Kidney (tissue), 22 donors: ENCODE measurements around the gene ZNF625. TPM values are rescaled to one million over a fixed set of nuclear protein-coding genes. Genes with fewer than 3 reads are reported as not detected.

Experiments
- DNase-seq, 5 donors: peaks; one replicate each; pipeline ENCODE4 v3.0.0-alpha.2; 2013 to 2020
- FAIRE-seq: peaks from 2 replicates; lab custom pipeline; 2012; peaks lifted over from hg19 to GRCh38; lab: Jason Lieb, UNC
- H3K27ac ChIP-seq, 2 donors: one replicate each; pipeline ENCODE4 v1.7.0; 2013; ENCODE audit warnings: low read depth in 2 of 2, low read length in 2 of 2, inconsistent platforms in 1 of 2
- H3K27me3 ChIP-seq: one replicate; pipeline ENCODE4 v1.7.1; 2013; ENCODE audit warnings: low read length, inconsistent platforms; ENCODE audit not compliant: control insufficient read depth, insufficient read depth
- H3K36me3 ChIP-seq, 3 donors: one replicate each; pipeline versions ENCODE4 v1.7.0 to v1.7.1; 2013; ENCODE audit warnings: low read length in 3 of 3, control low read depth in 1 of 3, inconsistent platforms in 1 of 3; ENCODE audit not compliant: insufficient read depth in 3 of 3, control insufficient read depth in 2 of 3
- H3K4me1 ChIP-seq, 3 donors: one replicate each; pipeline versions ENCODE4 v1.7.0 to v1.7.1; 2013; ENCODE audit warnings: low read length in 3 of 3, inconsistent platforms in 1 of 3, low read depth in 1 of 3; ENCODE audit not compliant: control insufficient read depth in 2 of 3, insufficient read depth in 2 of 3
- H3K4me3 ChIP-seq, 3 donors: one replicate each; pipeline versions ENCODE4 v1.7.0 to v1.8.1; 2013; ENCODE audit warnings: low read length in 3 of 3, control low read depth in 1 of 3, inconsistent platforms in 1 of 3
- H3K9ac ChIP-seq, 3 donors: one replicate each; pipeline versions ENCODE4 v1.7.0 to v1.7.1; 2013; ENCODE audit warnings: low read length in 3 of 3, control low read depth in 1 of 3, inconsistent platforms in 1 of 3
- H3K9me3 ChIP-seq, 3 donors: one replicate each; pipeline versions ENCODE4 v1.7.0 to v1.7.1; 2013; ENCODE audit warnings: low read length in 3 of 3, control low read depth in 1 of 3, inconsistent platforms in 1 of 3; ENCODE audit not compliant: control insufficient read depth in 2 of 3, insufficient read depth in 1 of 3
- CTCF ChIP-seq: IDR thresholded peaks from 3 replicates; pipeline ENCODE4 v1.5.1; 2012; ENCODE audit warnings: mild to moderate bottlenecking, moderate library complexity, borderline replicate concordance; ENCODE audit not compliant: insufficient read depth; ENCODE audit errors: extremely low read depth
- intact Hi-C: fragments of 100-400 bp; cut with DNase I; formaldehyde crosslinking; loops from one replicate; pipeline ENCODE4 v1.11.1; 2022
- long read RNA-seq, 10 donors: library from polyadenylated mRNA in 1 of 10; unstranded in 1 of 10; transcript quantifications; one replicate each; pipeline ENCODE4 v2.0.0 and lab custom pipeline, GENCODE V29; 2021 to 2026
- polyA plus RNA-seq: library from polyadenylated mRNA; stranded (reverse); fragments of 350-450 nt; fragmentation: Illumina TruSeq; extraction: RNeasy Lipid Tissue Mini Kit (QIAGEN cat#74804); gene quantifications from one replicate; pipeline ENCODE4 v1.2.3, GENCODE V29; 2014; ENCODE audit warnings: low read depth, low replicate concordance; ENCODE audit not compliant: insufficient read depth
- total RNA-seq: library from RNA; stranded (reverse); fragmentation: NEBNext Ultra II Directional; extraction: Animal tissue kit (Norgen Biotek cat#: 25700); gene quantifications from one replicate; pipeline ENCODE4 v1.2.1, GENCODE V29; 2021
- donor health status: control.
- donor health status: control.
- donor health status: control.
- donor health status: control.
- donor health status: control.
- donor health status: DM: yes; HTN: yes; CAD: no.
- donor health status: Normal renal cell carcinoma (clear cell type).

ZNF625 gene
- total RNA-seq (11.4 TPM), polyA plus RNA-seq (6.1 TPM)
- long read RNA-seq, donor 1, partial matches to known transcripts: 0 of 1 reads
- long read RNA-seq, donor 1, other reads (novel, unspliced or antisense): 0 of 1 reads
- long read RNA-seq, donor 2, partial matches to known transcripts: 0 of 1 reads
- long read RNA-seq, donor 2, other reads (novel, unspliced or antisense): 0 of 1 reads
- long read RNA-seq, donor 3, partial matches to known transcripts: 0 of 3 reads
- long read RNA-seq, donor 3, other reads (novel, unspliced or antisense): 0 of 3 reads
- long read RNA-seq, donor 4: 0 reads
- long read RNA-seq, donor 5: 0 reads
- long read RNA-seq, donor 6: 0 reads
- long read RNA-seq, donor 7: 0 reads
- long read RNA-seq, donor 8, partial matches to known transcripts: 0 of 2 reads
- long read RNA-seq, donor 8, other reads (novel, unspliced or antisense): 0 of 2 reads
- long read RNA-seq, donor 9: 0 reads
- long read RNA-seq, donor 10, partial matches to known transcripts: 0 of 1 reads
- long read RNA-seq, donor 10, other reads (novel, unspliced or antisense): 0 of 1 reads

- Histone ChIP-seq H3K9ac (peak within 1 kb of the TSS; percentile 71 to 83 (median 77)), H3K4me1 (peaks cover 0 to 5% (median 0%) of the 10 kb centered on the region in 3 donors), H3K36me3 (peaks cover 0 to 2% (median 0%) of the 10 kb centered on the region in 3 donors), H3K4me3 (peak within 1 kb of the TSS; percentile 66 to 85 (median 83)), H3K27ac (peak within 1 kb of the TSS; percentile 34 to 77), H3K27me3 (no peaks in the 10 kb centered on the region), H3K9me3 (no peaks in the 10 kb centered on the region)
- FAIRE-seq (no peak), DNase-seq (peak; percentile 96 to 98 (median 97))
- no peak for TF ChIP-seq CTCF
- intact Hi-C loops: no loop called here
Observed at GRCh38 chr19:12156223-12157058, at the start of gene ZNF625. Gene ZNF625, minus strand, starts transcription at chr19:12156734. Its CDS starts 176 bp downstream, at chr19:12156558.

- peaks cover 4 to 26% (median 13%) of the 10 kb centered on the region in 3 donors for H3K9me3 ChIP-seq
- no peak for TF ChIP-seq CTCF
- no peaks in the 10 kb centered on the region for H3K4me1 ChIP-seq
- DNase-seq (no peak), FAIRE-seq (no peak)
- H3K4me3 ChIP-seq: no peak overlapping the region
- no peak overlapping the region for H3K9ac ChIP-seq
- peaks cover 0 to 4% (median 2%) of the 10 kb centered on the region in 3 donors for H3K36me3 ChIP-seq
- H3K27me3 ChIP-seq: no peaks in the 10 kb centered on the region
- intact Hi-C loops: no loop called here
- no peak overlapping the region for H3K27ac ChIP-seq
Observed at GRCh38 chr19:12205296-12205695, 48.8 kb upstream of the ZNF625 start.

- peak in 3 of 5 donors; percentile 44 to 56 (median 47) for DNase-seq
- no peak overlapping the region for H3K4me3 ChIP-seq
- peaks cover 0 to 2% (median 0%) of the 10 kb centered on the region in 3 donors for H3K36me3 ChIP-seq
- no peak overlapping the region for H3K27ac ChIP-seq
- H3K4me1 ChIP-seq: peaks cover 0 to 4% (median 0%) of the 10 kb centered on the region in 3 donors
- peak; percentile 17 for TF ChIP-seq CTCF
- no peak overlapping the region for H3K9ac ChIP-seq
- FAIRE-seq: no peak
- peaks cover 3 to 15% (median 3%) of the 10 kb centered on the region in 3 donors for H3K9me3 ChIP-seq
- H3K27me3 ChIP-seq: no peaks in the 10 kb centered on the region
- intact Hi-C loops: no loop called here
Observed at GRCh38 chr19:12202250-12202649, 45.7 kb upstream of the ZNF625 start.
